Hepatocyte (in vitro differentiated cells): ENCODE data around the gene TMEM250. TPM values are rescaled to one million over a fixed set of nuclear protein-coding genes. Genes with fewer than 3 reads are reported as not detected.

Experiments used
- DNase-seq: peaks from one replicate; pipeline ENCODE4 v3.0.0-alpha.2; 2016; ENCODE audit warnings: low spot score
- H2AFZ ChIP-seq: fragments of 200-600 bp; sonication (generic); 2 replicates; pipeline ENCODE4 v1.6.0; 2016; ENCODE audit warnings: antibody characterized with exemption, mild to moderate bottlenecking
- H3K27ac ChIP-seq: fragments of 200-600 bp; sonication (generic); 2 replicates; pipeline ENCODE4 v1.5.1; 2016; ENCODE audit warnings: mild to moderate bottlenecking
- H3K27me3 ChIP-seq: fragments of 200-600 bp; sonication (generic); 2 replicates; pipeline ENCODE4 v1.6.1; 2016
- H3K36me3 ChIP-seq: fragments of 200-600 bp; sonication (generic); replicated peaks from 2 replicates; pipeline ENCODE4 v1.5.1; 2016; ENCODE audit warnings: low read depth; ENCODE audit not compliant: insufficient read depth
- H3K4me1 ChIP-seq: fragments of 200-600 bp; sonication (generic); 2 replicates; pipeline ENCODE4 v1.5.1; 2016; ENCODE audit warnings: mild to moderate bottlenecking, moderate library complexity; ENCODE audit not compliant: insufficient read depth
- H3K4me2 ChIP-seq: fragments of 200-600 bp; sonication (generic); 2 replicates; pipeline ENCODE4 v1.6.0; 2016
- H3K4me3 ChIP-seq: fragments of 200-600 bp; sonication (generic); 2 replicates; pipeline ENCODE4 v1.5.1; 2016; ENCODE audit warnings: mild to moderate bottlenecking
- H3K79me2 ChIP-seq: fragments of 200-600 bp; sonication (generic); 2 replicates; pipeline ENCODE4 v1.6.0; 2017; ENCODE audit warnings: mild to moderate bottlenecking
- H3K9me2 ChIP-seq: fragments of 200-600 bp; sonication (generic); replicated peaks from 2 replicates; pipeline ENCODE4 v1.6.0; 2017; ENCODE audit warnings: mild to moderate bottlenecking; ENCODE audit not compliant: insufficient read depth
- H3K9me3 ChIP-seq: fragments of 200-600 bp; sonication (generic); 2 replicates; pipeline ENCODE4 v1.5.1; 2016; ENCODE audit warnings: low read depth, mild to moderate bottlenecking
- H4K20me1 ChIP-seq: fragments of 200-600 bp; sonication (generic); 2 replicates; pipeline ENCODE4 v1.6.0; 2016; ENCODE audit warnings: mild to moderate bottlenecking; ENCODE audit not compliant: insufficient read depth, poor library complexity, severe bottlenecking
- EZH2 ChIP-seq: fragments of 200-600 bp; sonication (generic); IDR thresholded peaks from 2 replicates; pipeline ENCODE4 v1.6.1; 2016; ENCODE audit warnings: antibody characterized with exemption, mild to moderate bottlenecking, borderline replicate concordance
- EZH2phosphoT487 ChIP-seq: fragments of 200-600 bp; sonication (generic); IDR thresholded peaks from one replicate; pipeline ENCODE4 v1.6.1; 2018; ENCODE audit warnings: antibody characterized with exemption, mild to moderate bottlenecking, low read depth, moderate library complexity; ENCODE audit not compliant: unreplicated experiment, severe bottlenecking
- WGBS: methylation state at CpG from one replicate; pipeline ENCODE4 v1.1.6; 2016; ENCODE audit warnings: low lambda C conversion rate; ENCODE audit errors: missing lambda C conversion rate; 5-methylcytosine and 5-hydroxymethylcytosine counted together
- polyA plus RNA-seq: library from polyadenylated mRNA; unstranded; fragments of >200 nt; fragmentation: Nextera tagmentation; extraction: Ambion mirVana; gene quantifications from 2 replicates; pipeline ENCODE4 v1.2.1, GENCODE V29; 2016
- total RNA-seq: library from RNA; depleted of rRNA; stranded (reverse); fragments of >200 nt; gene quantifications from 2 replicates; pipeline ENCODE4 v1.2.3, GENCODE V29; 2014
- TF ChIP-seq, protein P1 (sequence below): fragments of 200-600 bp; sonication (generic); IDR thresholded peaks from 2 replicates; pipeline ENCODE4 v1.5.1; 2016; ENCODE audit warnings: antibody characterized with exemption, mild to moderate bottlenecking; ENCODE audit not compliant: poor library complexity

The TMEM250 gene
- total and polyA plus RNA-seq, 2 experiments from 2014 or later = 37.8 to 47.6 TPM

DNA sequence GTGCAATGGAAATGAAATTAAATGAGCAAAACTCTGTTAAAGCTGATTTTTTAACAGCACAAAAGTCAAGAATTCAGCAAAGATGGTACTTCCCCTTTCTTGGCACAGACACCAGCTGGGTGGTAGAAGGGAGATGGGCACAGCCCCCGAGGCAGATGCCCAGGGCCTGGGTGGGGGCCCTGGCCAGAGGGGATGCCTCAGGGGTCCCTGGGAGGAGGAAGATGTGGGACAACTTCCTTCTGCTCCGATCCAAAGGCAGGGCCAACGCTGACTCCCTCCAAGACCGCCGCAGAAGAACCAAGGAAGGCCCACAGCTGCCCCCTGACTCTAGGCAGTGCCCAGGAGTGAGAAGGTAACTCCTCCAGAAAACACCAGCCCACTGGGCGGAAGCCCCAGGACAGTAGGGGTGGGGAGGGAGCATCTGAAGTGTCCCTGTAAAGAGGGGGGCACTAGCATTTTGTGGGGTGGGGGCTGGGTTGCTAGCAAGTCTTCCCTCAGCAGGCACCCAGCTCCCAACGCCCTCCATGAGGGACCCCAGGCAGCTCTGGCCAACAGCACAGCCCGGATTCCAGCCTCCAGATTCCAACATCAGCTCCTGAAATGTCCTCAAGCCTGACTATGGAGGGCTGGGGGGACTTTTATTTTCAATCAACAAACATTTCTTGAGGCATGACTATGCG is 28.5 kb downstream of the TMEM250 start:
- Histone ChIP-seq H3K9me2 (no peaks in the 10 kb centered on the region), H3K36me3 (no peaks in the 10 kb centered on the region), H3K9me3 (no peaks in the 10 kb centered on the region), H3K4me2 (no peak overlapping the region), H3K27me3 (no peaks in the 10 kb centered on the region), H2AFZ (no peak overlapping the region), H3K79me2 (peaks cover 94% of the 10 kb centered on the region), H3K4me1 (peaks cover 24% of the 10 kb centered on the region), H3K4me3 (no peak overlapping the region), H3K27ac (no peak overlapping the region), H4K20me1 (peaks cover 84% of the 10 kb centered on the region)
- 92% methylated on average over 9 of the region's 9 CpGs for WGBS
- no peak for DNase-seq
- TF ChIP-seq, protein P1, sequence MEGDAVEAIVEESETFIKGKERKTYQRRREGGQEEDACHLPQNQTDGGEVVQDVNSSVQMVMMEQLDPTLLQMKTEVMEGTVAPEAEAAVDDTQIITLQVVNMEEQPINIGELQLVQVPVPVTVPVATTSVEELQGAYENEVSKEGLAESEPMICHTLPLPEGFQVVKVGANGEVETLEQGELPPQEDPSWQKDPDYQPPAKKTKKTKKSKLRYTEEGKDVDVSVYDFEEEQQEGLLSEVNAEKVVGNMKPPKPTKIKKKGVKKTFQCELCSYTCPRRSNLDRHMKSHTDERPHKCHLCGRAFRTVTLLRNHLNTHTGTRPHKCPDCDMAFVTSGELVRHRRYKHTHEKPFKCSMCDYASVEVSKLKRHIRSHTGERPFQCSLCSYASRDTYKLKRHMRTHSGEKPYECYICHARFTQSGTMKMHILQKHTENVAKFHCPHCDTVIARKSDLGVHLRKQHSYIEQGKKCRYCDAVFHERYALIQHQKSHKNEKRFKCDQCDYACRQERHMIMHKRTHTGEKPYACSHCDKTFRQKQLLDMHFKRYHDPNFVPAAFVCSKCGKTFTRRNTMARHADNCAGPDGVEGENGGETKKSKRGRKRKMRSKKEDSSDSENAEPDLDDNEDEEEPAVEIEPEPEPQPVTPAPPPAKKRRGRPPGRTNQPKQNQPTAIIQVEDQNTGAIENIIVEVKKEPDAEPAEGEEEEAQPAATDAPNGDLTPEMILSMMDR = no peak
- no peak for TF ChIP-seq EZH2phosphoT487
- no peak for TF ChIP-seq EZH2

DNA sequence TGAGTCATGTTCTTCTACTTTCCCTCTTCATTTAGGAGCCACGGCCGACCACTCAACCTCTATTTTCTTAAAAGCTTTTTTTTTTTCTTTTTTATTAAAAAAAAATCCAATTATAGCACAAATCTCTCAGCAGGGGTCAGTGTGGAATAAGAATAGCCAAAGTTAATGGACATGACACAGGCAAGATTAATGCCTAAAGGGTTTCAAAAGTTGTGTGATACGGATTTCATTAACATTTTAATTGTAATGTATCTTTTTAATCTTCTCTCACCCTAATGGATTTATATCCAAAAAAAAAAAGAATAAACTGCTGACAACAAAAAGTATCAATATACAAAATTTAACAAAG is 29.0 kb downstream of the TMEM250 start:
- H3K79me2 ChIP-seq = peaks cover 97% of the 10 kb centered on the region
- peaks cover 24% of the 10 kb centered on the region for H3K4me1 ChIP-seq
- H3K27me3 ChIP-seq = no peaks in the 10 kb centered on the region
- no peaks in the 10 kb centered on the region for H3K9me2 ChIP-seq
- no peaks in the 10 kb centered on the region for H3K36me3 ChIP-seq
- H2AFZ ChIP-seq = no peak overlapping the region
- H3K4me2 ChIP-seq = no peak overlapping the region
- H3K27ac ChIP-seq = no peak overlapping the region
- no peak for DNase-seq
- H3K9me3 ChIP-seq = no peaks in the 10 kb centered on the region
- TF ChIP-seq, protein P1 = peak; percentile 53
- no peak for TF ChIP-seq EZH2phosphoT487
- no peak for TF ChIP-seq EZH2
- WGBS = 52% methylated on average over 3 of the region's 3 CpGs
- H3K4me3 ChIP-seq = no peak overlapping the region
- H4K20me1 ChIP-seq = peaks cover 89% of the 10 kb centered on the region

DNA sequence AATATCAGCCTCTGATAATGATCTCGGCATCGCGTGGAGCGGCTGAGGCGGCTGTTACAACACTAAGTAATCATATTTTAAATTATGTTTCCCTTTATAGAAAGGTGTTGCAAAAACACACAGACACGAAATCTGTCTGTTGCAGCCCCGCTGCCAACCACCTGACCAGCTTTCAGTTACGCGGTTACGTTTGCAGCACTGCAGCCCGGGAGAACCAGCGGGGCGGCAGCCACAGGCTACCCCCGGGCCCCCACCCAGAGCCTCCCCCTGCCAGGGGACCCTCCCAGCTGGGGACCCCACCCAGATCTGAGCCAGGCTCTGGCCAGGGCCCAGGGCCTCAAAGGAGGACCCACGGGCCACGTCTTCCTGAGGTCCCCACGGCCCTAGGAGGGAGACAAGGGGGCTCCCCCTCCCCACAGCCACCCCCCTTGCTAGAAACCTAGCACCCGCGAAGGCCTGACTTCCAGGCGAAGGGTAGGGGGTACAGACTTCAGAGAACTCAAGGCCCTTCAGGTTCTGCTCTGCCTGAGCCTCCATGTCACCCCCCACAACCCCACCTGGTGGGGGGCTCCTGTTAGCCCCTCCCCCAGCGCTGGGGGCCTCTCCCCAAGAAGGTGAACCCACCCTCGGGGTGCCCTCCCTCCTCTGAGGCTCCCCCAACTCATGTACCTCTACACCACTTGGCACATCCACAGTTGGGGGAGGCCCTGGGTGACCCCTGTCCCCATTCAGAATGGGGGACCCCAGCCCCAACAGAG is 29.6 kb downstream of the TMEM250 start:
- no peak overlapping the region for H3K27ac ChIP-seq
- WGBS = 76% methylated on average over 12 of the region's 22 CpGs
- no peak for DNase-seq
- H3K4me3 ChIP-seq = no peak overlapping the region
- peaks cover 93% of the 10 kb centered on the region for H4K20me1 ChIP-seq
- H2AFZ ChIP-seq = no peak overlapping the region
- no peaks in the 10 kb centered on the region for H3K27me3 ChIP-seq
- no peaks in the 10 kb centered on the region for H3K9me3 ChIP-seq
- H3K4me1 ChIP-seq = peaks cover 24% of the 10 kb centered on the region
- TF ChIP-seq, protein P1 = no peak
- TF ChIP-seq EZH2phosphoT487 (no peak), EZH2 (no peak)
- peaks cover 98% of the 10 kb centered on the region for H3K79me2 ChIP-seq
- H3K9me2 ChIP-seq = no peaks in the 10 kb centered on the region
- H3K4me2 ChIP-seq = no peak overlapping the region
- H3K36me3 ChIP-seq = no peaks in the 10 kb centered on the region
